Measurements from ENCODE around the gene RBFOX2. TPM values are rescaled to one million over a fixed set of nuclear protein-coding genes. Genes with fewer than 3 reads are reported as not detected.

The RBFOX2 gene
- total RNA-seq, 1 donor from 2014 or later: 126 TPM

GRCh38 chr22:35834061-35834460, 194.6 kb downstream of the RBFOX2 start:
- no peaks in the 10 kb centered on the region for H3K36me3 Mint-ChIP-seq (ENCODE audit: low read depth)
- H3K27ac Mint-ChIP-seq (ENCODE audit: unreplicated experiment): no peak overlapping the region
- no peak overlapping the region for H3K4me3 Mint-ChIP-seq
- DNase-seq (ENCODE audit: low read depth, low spot score): no peak
- H3K4me1 Mint-ChIP-seq: peaks cover 52% of the 10 kb centered on the region
- H3K27me3 Mint-ChIP-seq (ENCODE audit: low read depth): no peaks in the 10 kb centered on the region
- no peaks in the 10 kb centered on the region for H3K9me3 Mint-ChIP-seq
- no peak for TF ChIP-seq CTCF (conservative IDR thresholded peaks at IDR 0.05)

- no peaks in the 10 kb centered on the region for H3K27me3 Mint-ChIP-seq (ENCODE audit: low read depth)
- H3K9me3 Mint-ChIP-seq: no peaks in the 10 kb centered on the region
- no peak overlapping the region for H3K4me3 Mint-ChIP-seq
- H3K36me3 Mint-ChIP-seq (ENCODE audit: low read depth): no peaks in the 10 kb centered on the region
- no peak overlapping the region for H3K27ac Mint-ChIP-seq (ENCODE audit: unreplicated experiment)
- no peak for DNase-seq (ENCODE audit: low read depth, low spot score)
- H3K4me1 Mint-ChIP-seq: peaks cover 19% of the 10 kb centered on the region
- no peak for TF ChIP-seq CTCF (conservative IDR thresholded peaks at IDR 0.05)
These were observed 198.3 kb downstream of the RBFOX2 start for GRCh38 chr22:35830305-35830704.

GRCh38 chr22:35824256-35824655, 204.4 kb downstream of the RBFOX2 start:
- Mint-ChIP-seq H3K9me3 (no peaks in the 10 kb centered on the region), H3K27ac (ENCODE audit: unreplicated experiment) (no peak overlapping the region), H3K4me3 (no peak overlapping the region), H3K27me3 (ENCODE audit: low read depth) (no peaks in the 10 kb centered on the region), H3K36me3 (ENCODE audit: low read depth) (no peaks in the 10 kb centered on the region), H3K4me1 (peaks cover 10% of the 10 kb centered on the region)
- DNase-seq (ENCODE audit: low read depth, low spot score): no peak
- no peak for TF ChIP-seq CTCF (conservative IDR thresholded peaks at IDR 0.05)

- H3K9me3 Mint-ChIP-seq: no peaks in the 10 kb centered on the region
- no peak overlapping the region for H3K4me3 Mint-ChIP-seq
- no peaks in the 10 kb centered on the region for H3K27me3 Mint-ChIP-seq (ENCODE audit: low read depth)
- H3K4me1 Mint-ChIP-seq: peaks cover 10% of the 10 kb centered on the region
- no peak for TF ChIP-seq CTCF (conservative IDR thresholded peaks at IDR 0.05)
- no peak overlapping the region for H3K27ac Mint-ChIP-seq (ENCODE audit: unreplicated experiment)
- H3K36me3 Mint-ChIP-seq (ENCODE audit: low read depth): no peaks in the 10 kb centered on the region
- no peak for DNase-seq (ENCODE audit: low read depth, low spot score)
These were observed 207.0 kb downstream of the RBFOX2 start for GRCh38 chr22:35821654-35822053.

GRCh38 chr22:35819421-35819820, 209.2 kb downstream of the RBFOX2 start:
- no peak overlapping the region for H3K27ac Mint-ChIP-seq (ENCODE audit: unreplicated experiment)
- TF ChIP-seq CTCF (conservative IDR thresholded peaks at IDR 0.05): no peak
- peaks cover 10% of the 10 kb centered on the region for H3K4me1 Mint-ChIP-seq
- no peak overlapping the region for H3K4me3 Mint-ChIP-seq
- no peaks in the 10 kb centered on the region for H3K27me3 Mint-ChIP-seq (ENCODE audit: low read depth)
- no peaks in the 10 kb centered on the region for H3K9me3 Mint-ChIP-seq
- H3K36me3 Mint-ChIP-seq (ENCODE audit: low read depth): no peaks in the 10 kb centered on the region
- DNase-seq (ENCODE audit: low read depth, low spot score): no peak

GRCh38 chr22:35818897-35819296, 209.7 kb downstream of the RBFOX2 start:
- Mint-ChIP-seq H3K36me3 (ENCODE audit: low read depth) (no peaks in the 10 kb centered on the region), H3K9me3 (no peaks in the 10 kb centered on the region), H3K4me1 (peaks cover 10% of the 10 kb centered on the region)

More at GRCh38 chr22:35818897-35819296, 209.7 kb downstream of the RBFOX2 start:
- no peaks in the 10 kb centered on the region for H3K27me3 Mint-ChIP-seq (ENCODE audit: low read depth)
- no peak overlapping the region for H3K27ac Mint-ChIP-seq (ENCODE audit: unreplicated experiment)
- H3K4me3 Mint-ChIP-seq: no peak overlapping the region
- DNase-seq (ENCODE audit: low read depth, low spot score): no peak
- TF ChIP-seq CTCF (conservative IDR thresholded peaks at IDR 0.05): no peak

Measured in neural crest cell (in vitro differentiated cells).